Measurements from ENCODE around the gene TAPT1. TPM values are rescaled to one million over a fixed set of nuclear protein-coding genes. Genes with fewer than 3 reads are reported as not detected.

Gene TAPT1
- total and polyA plus RNA-seq, 2 of the 13 experiments (the other 11 are each of a cell fraction or from before 2014, with no cell fraction given): 24.5 to 25.3 TPM

- no peak for TF ChIP-seq ATF2 (CRISPR knock-in tag; IDR thresholded peaks at IDR 0.05)
- no peak for TF ChIP-seq ZNF549 (CRISPR knock-in tag; IDR thresholded peaks at IDR 0.05)
- Histone ChIP-seq H3K27ac (ENCODE audit: extremely low read length, insufficient read depth, low read length) (no peak overlapping the region), H3K27me3 (ENCODE audit: control insufficient read depth in 1 of 2, insufficient read depth in 2 of 2, low read length in 2 of 2) (no peaks in the 10 kb centered on the region; a peak in 1 of 5 replicates), H3K36me3 (replicated peaks in 1 of 2; ENCODE audit: control insufficient read depth in 1 of 2, insufficient read depth in 2 of 2, low read length in 2 of 2) (no peaks in the 10 kb centered on the region), H2AFZ (ENCODE audit: low read length) (no peak overlapping the region), H3K79me2 (ENCODE audit: insufficient read depth, low read length) (peaks cover 11% of the 10 kb centered on the region), H3K9me3 (ENCODE audit: low read length) (no peaks in the 10 kb centered on the region), H3K4me1 (ENCODE audit: insufficient read depth, low read length) (peaks cover 18% of the 10 kb centered on the region; the same call in 1 of the 2 replicates), H4K20me1 (ENCODE audit: insufficient read depth, low read length) (no peaks in the 10 kb centered on the region), H3K4me3 (replicated peaks in 1 of 3; ENCODE audit: insufficient read depth in 1 of 3, low read depth in 2 of 3, low read length in 3 of 3) (no peak overlapping the region), H3K9ac (ENCODE audit: insufficient read depth, low read depth, low read length) (no peak overlapping the region), H3K4me2 (ENCODE audit: low read depth, low read length) (no peak overlapping the region)
- ChIA-PET CTCF (ENCODE audit: low intra/inter-chr PET ratio, low total read pairs) (no interaction called here), POLR2A (no interaction called here)
- in situ Hi-C loops (cut with HindIII; ENCODE audit: extremely low pct_ligation_motif_present, low pct_unique_long_range_greater_than_20kb): no loop called here
- no peak for DNase-seq (ENCODE audit: low spot score)
- no peak for ATAC-seq
- 95% methylated on average over 4 of the region's 4 CpGs for WGBS (ENCODE audit: low lambda C conversion rate)
- FAIRE-seq: no peak
- intact Hi-C loops (cut with micrococcal nuclease; ENCODE audit: unreplicated experiment): no loop called here
- BruUV-seq (replicated peaks): no TSS peak
Measured at GRCh38 chr4:16231570-16232245, 5.4 kb upstream of the TAPT1 start.

GRCh38 chr4:16230308-16230707 lies 4.0 kb upstream of the TAPT1 start:
- no peak overlapping the region for H3K9ac ChIP-seq (ENCODE audit: insufficient read depth, low read depth, low read length)
- no peak for TF ChIP-seq ZNF616 (CRISPR knock-in tag; IDR thresholded peaks at IDR 0.05; ENCODE audit: low read depth)
- no peak for TF ChIP-seq ZNF564 (CRISPR knock-in tag; IDR thresholded peaks at IDR 0.05)
- no peak for TF ChIP-seq ETS1 (CRISPR knock-in tag; IDR thresholded peaks at IDR 0.05)
- no peak for TF ChIP-seq ZNF615 (CRISPR knock-in tag; IDR thresholded peaks at IDR 0.05; ENCODE audit: borderline replicate concordance)
- TF ChIP-seq NFYB (CRISPR knock-in tag; IDR thresholded peaks at IDR 0.05): no peak
- no peak for TF ChIP-seq NFATC3 (CRISPR knock-in tag; IDR thresholded peaks at IDR 0.05)
- TF ChIP-seq SKI (IDR thresholded peaks at IDR 0.05; ENCODE audit: partially characterized antibody): no peak
- H3K4me2 ChIP-seq (ENCODE audit: low read depth, low read length): no peak overlapping the region
- no peaks in the 10 kb centered on the region for H4K20me1 ChIP-seq (ENCODE audit: insufficient read depth, low read length)
- intact Hi-C loops (cut with micrococcal nuclease; ENCODE audit: unreplicated experiment) (no loop called here), in situ Hi-C loops (cut with HindIII; ENCODE audit: extremely low pct_ligation_motif_present, low pct_unique_long_range_greater_than_20kb) (no loop called here)
- no peak overlapping the region for H2AFZ ChIP-seq (ENCODE audit: low read length)
- H3K4me1 ChIP-seq (ENCODE audit: insufficient read depth, low read length): peaks cover 18% of the 10 kb centered on the region; the same call in 1 of the 2 replicates
- no peaks in the 10 kb centered on the region for H3K36me3 ChIP-seq (replicated peaks in 1 of 2; ENCODE audit: control insufficient read depth in 1 of 2, insufficient read depth in 2 of 2, low read length in 2 of 2)
- DNase-seq (ENCODE audit: low spot score) (no peak), FAIRE-seq (peak; percentile 30), ATAC-seq (no peak)
- WGBS (ENCODE audit: low lambda C conversion rate): 57% methylated on average over 2 of the region's 2 CpGs
- H3K79me2 ChIP-seq (ENCODE audit: insufficient read depth, low read length): peaks cover 16% of the 10 kb centered on the region
- H3K27ac ChIP-seq (ENCODE audit: extremely low read length, insufficient read depth, low read length): no peak overlapping the region
- no TSS peak for BruUV-seq (replicated peaks)
- H3K4me3 ChIP-seq (replicated peaks in 1 of 3; ENCODE audit: insufficient read depth in 1 of 3, low read depth in 2 of 3, low read length in 3 of 3): no peak overlapping the region
- H3K27me3 ChIP-seq (ENCODE audit: control insufficient read depth in 1 of 2, insufficient read depth in 2 of 2, low read length in 2 of 2): no peaks in the 10 kb centered on the region; a peak in 1 of 5 replicates
- H3K9me3 ChIP-seq (ENCODE audit: low read length): no peaks in the 10 kb centered on the region
- CTCF ChIA-PET (ENCODE audit: low intra/inter-chr PET ratio, low total read pairs): no interaction called here
- POLR2A ChIA-PET: no interaction called here

Measured in HepG2 (cell line).